KMS-11 (cell line): Measurements from ENCODE around the gene KCNIP1.
A peak's percentile ranks its signal among the peaks of the same experiment; 100 is the strongest.

ENCODE experiments used
- H2AFZ ChIP-seq: fragments of 200-600 bp; sonication (generic); 2 replicates; pipeline ENCODE4 v1.6.1; 2016; ENCODE audit warnings: antibody characterized with exemption, mixed run types, low read depth
- H3K27ac ChIP-seq: fragments of 200-600 bp; sonication (generic); 2 replicates; pipeline ENCODE4 v1.6.1; 2016; ENCODE audit warnings: mild to moderate bottlenecking, mixed run types
- H3K27me3 ChIP-seq: fragments of 200-600 bp; sonication (generic); 2 replicates; pipeline ENCODE4 v1.6.1; 2017; ENCODE audit warnings: mild to moderate bottlenecking, low read depth, mixed run types, moderate library complexity; ENCODE audit not compliant: insufficient read depth
- H3K36me3 ChIP-seq: fragments of 200-600 bp; sonication (generic); 2 replicates; pipeline ENCODE4 v1.6.1; 2017; ENCODE audit warnings: mild to moderate bottlenecking, mixed run types; ENCODE audit not compliant: insufficient read depth
- H3K4me1 ChIP-seq: fragments of 200-600 bp; sonication (generic); 2 replicates; pipeline ENCODE4 v1.6.1; 2016; ENCODE audit warnings: mild to moderate bottlenecking, low read depth, mixed run types; ENCODE audit not compliant: poor library complexity, severe bottlenecking
- H3K4me2 ChIP-seq: fragments of 200-600 bp; sonication (generic); 2 replicates; pipeline ENCODE4 v1.7.0; 2016; ENCODE audit warnings: mild to moderate bottlenecking, mixed run types
- H3K4me3 ChIP-seq: fragments of 200-600 bp; sonication (generic); IDR thresholded peaks from 2 replicates; pipeline ENCODE4 v1.6.1; 2017; ENCODE audit warnings: low read depth, low read length, mixed read lengths; ENCODE audit not compliant: insufficient read depth
- H3K79me2 ChIP-seq: fragments of 200-600 bp; sonication (generic); 2 replicates; pipeline ENCODE4 v1.6.1; 2016; ENCODE audit warnings: low read depth, mixed run types; ENCODE audit not compliant: insufficient read depth
- H3K9ac ChIP-seq: fragments of 200-600 bp; sonication (generic); 2 replicates; pipeline ENCODE4 v1.6.1; 2016; ENCODE audit warnings: mild to moderate bottlenecking, mixed run types
- H4K20me1 ChIP-seq: fragments of 200-600 bp; sonication (generic); 2 replicates; pipeline ENCODE4 v1.6.1; 2016; ENCODE audit warnings: mild to moderate bottlenecking, mixed run types; ENCODE audit not compliant: insufficient read depth
- TF ChIP-seq, protein P1 (sequence below): fragments of 200-600 bp; sonication (generic); conservative IDR thresholded peaks from 2 replicates; pipeline ENCODE4 v1.6.1; 2017; ENCODE audit warnings: low read depth, mild to moderate bottlenecking, antibody characterized with exemption, low read length, moderate library complexity, mixed read lengths

The KCNIP1 gene

DNA sequence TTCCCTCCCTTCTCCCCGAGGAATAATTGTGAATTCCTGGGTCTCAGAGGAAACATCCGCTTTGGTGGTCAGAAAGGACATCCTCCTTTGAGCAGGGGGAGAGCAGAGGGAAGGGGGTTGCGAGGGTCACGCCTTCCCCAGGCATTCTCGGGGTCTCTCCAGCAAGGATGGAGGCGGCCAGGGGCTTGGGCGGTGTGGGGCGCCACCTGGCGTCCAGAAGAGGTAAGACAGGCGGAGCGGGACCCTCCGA, 129.1 kb downstream of the KCNIP1 start:
- Histone ChIP-seq H2AFZ (peak overlapping the region; percentile 85), H3K27me3 (no peaks in the 10 kb centered on the region), H3K4me2 (peak overlapping the region; percentile 48), H3K27ac (no peak overlapping the region), H3K4me1 (no peaks in the 10 kb centered on the region), H3K79me2 (no peaks in the 10 kb centered on the region), H3K9ac (no peak overlapping the region), H3K36me3 (no peaks in the 10 kb centered on the region), H4K20me1 (no peaks in the 10 kb centered on the region), H3K4me3 (no peak overlapping the region)
- TF ChIP-seq, protein P1, sequence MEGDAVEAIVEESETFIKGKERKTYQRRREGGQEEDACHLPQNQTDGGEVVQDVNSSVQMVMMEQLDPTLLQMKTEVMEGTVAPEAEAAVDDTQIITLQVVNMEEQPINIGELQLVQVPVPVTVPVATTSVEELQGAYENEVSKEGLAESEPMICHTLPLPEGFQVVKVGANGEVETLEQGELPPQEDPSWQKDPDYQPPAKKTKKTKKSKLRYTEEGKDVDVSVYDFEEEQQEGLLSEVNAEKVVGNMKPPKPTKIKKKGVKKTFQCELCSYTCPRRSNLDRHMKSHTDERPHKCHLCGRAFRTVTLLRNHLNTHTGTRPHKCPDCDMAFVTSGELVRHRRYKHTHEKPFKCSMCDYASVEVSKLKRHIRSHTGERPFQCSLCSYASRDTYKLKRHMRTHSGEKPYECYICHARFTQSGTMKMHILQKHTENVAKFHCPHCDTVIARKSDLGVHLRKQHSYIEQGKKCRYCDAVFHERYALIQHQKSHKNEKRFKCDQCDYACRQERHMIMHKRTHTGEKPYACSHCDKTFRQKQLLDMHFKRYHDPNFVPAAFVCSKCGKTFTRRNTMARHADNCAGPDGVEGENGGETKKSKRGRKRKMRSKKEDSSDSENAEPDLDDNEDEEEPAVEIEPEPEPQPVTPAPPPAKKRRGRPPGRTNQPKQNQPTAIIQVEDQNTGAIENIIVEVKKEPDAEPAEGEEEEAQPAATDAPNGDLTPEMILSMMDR, result peak; percentile 91

DNA sequence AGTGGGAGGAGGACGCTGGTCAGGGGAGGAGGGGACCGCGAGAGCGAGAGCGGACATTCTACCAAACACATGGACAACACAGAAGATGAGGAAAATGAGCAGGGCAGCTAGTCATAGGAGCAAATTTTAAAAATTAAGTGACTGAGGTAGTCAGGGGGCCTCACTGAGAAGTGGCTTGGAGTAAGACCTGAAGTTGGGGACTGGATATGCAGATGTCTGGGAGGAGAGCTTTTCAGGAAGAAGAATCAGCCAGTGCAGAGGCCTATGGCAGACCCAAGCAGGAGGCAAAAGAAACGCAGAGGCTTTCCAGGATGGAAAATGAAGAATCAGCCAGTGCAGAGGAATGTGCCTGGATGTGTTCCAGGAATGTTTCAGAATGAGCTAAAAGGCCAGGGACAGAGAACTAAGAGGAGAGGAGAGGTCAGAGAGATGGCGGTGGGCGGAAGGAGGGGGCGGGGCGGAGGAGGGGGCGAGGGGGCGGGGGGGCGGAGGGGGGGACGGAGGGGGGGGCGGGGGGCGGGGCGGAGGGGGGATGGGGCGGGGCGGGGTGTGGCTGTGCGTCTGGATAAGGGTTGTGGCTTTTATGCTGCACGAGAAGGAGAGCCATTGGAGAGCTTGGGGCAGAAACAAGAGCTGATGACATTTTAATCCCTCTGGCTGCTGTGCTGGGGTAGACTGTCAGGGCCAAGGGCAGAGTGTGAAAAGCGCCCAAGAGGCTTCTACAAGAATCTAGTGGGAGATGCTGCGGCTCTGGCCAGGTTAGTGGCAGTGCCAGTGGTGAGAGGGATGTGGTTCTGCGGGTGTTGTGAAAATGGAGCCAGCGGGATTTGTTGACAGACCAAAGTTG, 129.6 kb downstream of the KCNIP1 start:
- Histone ChIP-seq H3K9ac (peak overlapping the region; percentile 18; the same call in 1 of the 2 replicates), H3K36me3 (no peaks in the 10 kb centered on the region), H2AFZ (peak overlapping the region; percentile 85), H3K27me3 (no peaks in the 10 kb centered on the region), H3K4me3 (no peak overlapping the region), H4K20me1 (no peaks in the 10 kb centered on the region), H3K79me2 (no peaks in the 10 kb centered on the region), H3K4me1 (no peaks in the 10 kb centered on the region), H3K4me2 (peak overlapping the region; percentile 63), H3K27ac (no peak overlapping the region)
- TF ChIP-seq, protein P1, result no peak; the same call in none of the 2 replicates

DNA sequence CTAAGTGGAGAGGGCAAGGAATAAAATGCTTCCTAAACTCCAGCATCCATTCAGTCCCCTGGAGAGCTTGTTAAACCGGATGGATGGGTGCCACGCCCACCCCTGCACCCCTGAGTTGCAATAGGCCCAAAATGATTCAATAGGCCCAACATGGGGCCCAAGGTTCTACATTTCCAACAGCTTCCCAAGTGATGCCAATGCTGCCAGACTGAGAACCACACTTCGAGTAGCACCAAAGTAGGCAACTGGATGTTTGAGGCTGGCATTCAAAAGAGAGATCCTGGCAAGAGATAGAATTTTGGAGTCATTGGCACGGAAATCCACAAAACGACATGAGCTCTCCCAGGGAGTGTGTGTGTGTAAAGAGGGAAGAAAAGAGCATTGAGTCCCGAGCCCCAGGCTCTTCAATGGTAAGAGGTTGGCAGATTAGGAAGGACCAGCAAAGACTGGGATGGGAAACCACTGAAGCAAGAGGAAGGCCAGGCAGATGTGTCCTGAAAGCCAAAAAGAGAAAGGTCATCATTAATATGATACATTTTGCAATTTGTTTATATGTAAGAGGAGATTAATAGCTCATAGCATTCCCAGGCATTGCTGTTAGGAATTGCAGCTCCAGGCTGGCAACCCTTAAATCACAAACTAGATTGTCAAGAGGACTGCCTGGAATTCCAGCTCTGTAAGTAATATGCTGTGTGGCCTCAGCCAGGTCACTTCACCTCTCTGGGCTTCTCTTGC, 130.6 kb downstream of the KCNIP1 start:
- H3K27me3 ChIP-seq, result no peaks in the 10 kb centered on the region
- no peaks in the 10 kb centered on the region for H3K36me3 ChIP-seq
- no peaks in the 10 kb centered on the region for H4K20me1 ChIP-seq
- peak overlapping the region; percentile 63; the same call in 1 of the 2 replicates for H3K4me2 ChIP-seq
- H3K4me1 ChIP-seq, result no peaks in the 10 kb centered on the region
- no peak overlapping the region for H3K27ac ChIP-seq
- H3K79me2 ChIP-seq, result no peaks in the 10 kb centered on the region
- H2AFZ ChIP-seq, result peak overlapping the region; percentile 38; the same call in 1 of the 2 replicates
- no peak overlapping the region for H3K4me3 ChIP-seq
- H3K9ac ChIP-seq, result no peak overlapping the region
- TF ChIP-seq, protein P1, result no peak

DNA sequence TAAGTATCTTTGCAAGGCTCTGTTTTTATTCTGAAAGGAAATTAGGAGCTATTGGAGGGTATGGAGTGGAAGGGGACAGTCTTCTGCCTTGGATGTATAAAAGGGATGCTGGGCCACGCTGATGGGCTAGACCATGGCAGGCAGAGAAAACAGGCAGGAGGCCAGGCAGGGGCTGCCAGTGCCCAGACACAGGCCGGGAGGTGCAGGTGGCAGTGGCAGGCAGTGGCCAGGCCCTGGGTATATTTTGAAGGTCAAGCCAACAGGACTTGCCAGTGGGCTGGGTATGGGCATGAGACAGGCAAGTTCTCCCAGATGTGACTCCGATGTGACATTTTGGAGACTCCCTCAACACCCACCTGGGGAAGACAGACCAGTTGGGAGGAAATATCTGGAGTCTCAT, 131.9 kb downstream of the KCNIP1 start:
- no peaks in the 10 kb centered on the region for H3K4me1 ChIP-seq
- no peak overlapping the region for H2AFZ ChIP-seq
- H3K4me2 ChIP-seq, result no peak overlapping the region
- H3K27ac ChIP-seq, result no peak overlapping the region
- no peak overlapping the region for H3K4me3 ChIP-seq
- TF ChIP-seq, protein P1, result no peak
- no peak overlapping the region for H3K9ac ChIP-seq
- H3K79me2 ChIP-seq, result no peaks in the 10 kb centered on the region
- no peaks in the 10 kb centered on the region for H4K20me1 ChIP-seq
- H3K36me3 ChIP-seq, result no peaks in the 10 kb centered on the region
- H3K27me3 ChIP-seq, result no peaks in the 10 kb centered on the region
